Measurements from ENCODE around the gene SRRM4. TPM values are rescaled to one million over a fixed set of nuclear protein-coding genes. Genes with fewer than 3 reads are reported as not detected.

The SRRM4 gene
- total and polyA plus RNA-seq, 8 donors: 0.05 to 2.6 (median 0.22) TPM; not detected in 2

GRCh38 chr12:119036878-119037825 lies 55.8 kb downstream of the SRRM4 start:
- Histone ChIP-seq H3K4me1 (no peaks in the 10 kb centered on the region), H3K36me3 (no peaks in the 10 kb centered on the region), H3K9me3 (no peaks in the 10 kb centered on the region), H3K27me3 (peaks cover 0 to 13% (median 0%) of the 10 kb centered on the region in 3 donors), H3K27ac (no peak overlapping the region), H3K4me3 (no peak overlapping the region)
- WGBS, 5 donors: 48 to 54% (median 50%) methylated on average over 17 of the region's 17 CpGs
- intact Hi-C loops (cut with DNase I; ENCODE audit: low total_unique reads): no loop called here
- TF ChIP-seq EP300 (IDR thresholded peaks at IDR 0.05) (no peak), POLR2AphosphoS5 (IDR thresholded peaks at IDR 0.05) (no peak), CTCF (IDR thresholded peaks at IDR 0.05) (peak in 4 of 7 experiments; percentile 22 to 63 (median 42))
- peak; percentile 31 to 36 for DNase-seq

GRCh38 chr12:119044094-119044493 lies 62.8 kb downstream of the SRRM4 start:
- peaks cover 0 to 11% (median 0%) of the 10 kb centered on the region in 3 donors for H3K27me3 ChIP-seq
- TF ChIP-seq EP300 (IDR thresholded peaks at IDR 0.05) (no peak), POLR2A (IDR thresholded peaks at IDR 0.05) (no peak), CTCF (IDR thresholded peaks at IDR 0.05) (no peak), POLR2AphosphoS5 (IDR thresholded peaks at IDR 0.05) (no peak)

GRCh38 chr12:119047641-119048040 lies 66.3 kb downstream of the SRRM4 start:
- WGBS, 5 donors: 63 to 78% (median 65%) methylated on average over 2 of the region's 2 CpGs

More at GRCh38 chr12:119044094-119044493, 62.8 kb downstream of the SRRM4 start:
- no peaks in the 10 kb centered on the region for H3K36me3 ChIP-seq
- no peak for DNase-seq
- H3K9me3 ChIP-seq: no peaks in the 10 kb centered on the region
- intact Hi-C loops (cut with DNase I; ENCODE audit: low total_unique reads): no loop called here
- WGBS, 5 donors: 84 to 92% (median 90%) methylated on average over 4 to 6 of the region's 6 CpGs
- no peak overlapping the region for H3K4me3 ChIP-seq
- no peaks in the 10 kb centered on the region for H3K4me1 ChIP-seq
- H3K27ac ChIP-seq: no peak overlapping the region

GRCh38 chr12:119050663-119051062 lies 69.3 kb downstream of the SRRM4 start:
- Histone ChIP-seq H3K27me3 (no peaks in the 10 kb centered on the region), H3K4me3 (no peak overlapping the region), H3K27ac (no peak overlapping the region), H3K36me3 (no peaks in the 10 kb centered on the region), H3K4me1 (no peaks in the 10 kb centered on the region), H3K9me3 (peaks cover 0 to 10% (median 8%) of the 10 kb centered on the region in 4 donors)
- intact Hi-C loops (cut with DNase I; ENCODE audit: low total_unique reads): no loop called here
- DNase-seq: no peak
- TF ChIP-seq POLR2A (IDR thresholded peaks at IDR 0.05) (no peak), CTCF (IDR thresholded peaks at IDR 0.05) (no peak), POLR2AphosphoS5 (IDR thresholded peaks at IDR 0.05) (no peak), EP300 (IDR thresholded peaks at IDR 0.05) (no peak)

More at GRCh38 chr12:119047641-119048040, 66.3 kb downstream of the SRRM4 start:
- Histone ChIP-seq H3K4me1 (no peaks in the 10 kb centered on the region), H3K9me3 (peaks cover 0 to 10% (median 6%) of the 10 kb centered on the region in 4 donors), H3K4me3 (no peak overlapping the region), H3K27ac (no peak overlapping the region), H3K27me3 (no peaks in the 10 kb centered on the region), H3K36me3 (no peaks in the 10 kb centered on the region)
- intact Hi-C loops (cut with DNase I; ENCODE audit: low total_unique reads): no loop called here
- no peak for DNase-seq
- TF ChIP-seq POLR2A (IDR thresholded peaks at IDR 0.05) (no peak), POLR2AphosphoS5 (IDR thresholded peaks at IDR 0.05) (no peak), CTCF (IDR thresholded peaks at IDR 0.05) (no peak), EP300 (IDR thresholded peaks at IDR 0.05) (no peak)
